Hematopoietic multipotent progenitor cell treated with erythropoietin and hydrocortisone succinate and interleukin-3 and kit ligand, for 6 days (in vitro differentiated cells): ENCODE results near the gene FABP2.
"Not testable (repeated sequence)": the region's sequence is repeated elsewhere in the genome, so short reads cannot be mapped to it uniquely, and the experiment has no call there.

Source experiments
- DNase-seq: peaks from one replicate; pipeline ENCODE4 v3.0.0-alpha.2; 2015

The FABP2 gene

DNA sequence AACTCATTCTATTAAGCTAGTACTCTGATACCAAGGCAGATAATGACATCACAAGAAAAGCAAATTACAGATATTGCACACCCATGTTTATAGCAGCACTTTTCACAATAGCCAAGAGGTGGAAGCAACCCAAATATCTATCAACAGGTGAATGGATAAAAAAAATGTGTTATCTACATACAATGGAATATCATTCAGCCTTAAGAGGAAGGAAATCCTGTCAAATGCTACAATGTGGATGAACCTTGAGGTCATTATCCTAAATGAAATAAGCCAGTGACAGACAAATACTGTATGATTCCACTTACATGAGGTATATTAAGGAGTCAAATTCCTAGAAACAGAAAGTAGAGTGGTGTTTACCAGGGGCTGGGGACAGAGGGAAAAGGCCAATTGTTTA, 14.3 kb downstream of the FABP2 start:
- DNase-seq, result no peak

DNA sequence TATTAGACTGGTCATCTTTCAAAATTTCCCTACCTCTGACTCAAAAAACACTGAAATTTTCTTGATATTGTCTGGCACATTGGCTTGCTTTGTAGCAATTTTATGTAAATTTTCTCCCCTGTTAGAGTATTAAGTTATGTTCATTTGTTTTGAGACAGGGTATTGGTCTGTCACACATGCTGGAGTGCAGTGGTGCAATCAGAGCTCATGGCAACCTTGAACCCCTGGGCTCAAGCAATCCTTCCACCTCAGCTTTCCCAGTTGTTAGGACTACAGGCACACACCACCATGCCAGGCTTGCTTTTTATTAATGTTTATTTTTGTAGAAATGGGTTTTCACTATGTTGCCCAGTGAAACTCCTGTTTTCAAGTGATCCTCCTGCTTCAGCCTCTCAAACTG, 17.5 kb downstream of the FABP2 start:
- DNase-seq, result no peak

GRCh38 chr4:119303587-119304305, 18.2 kb downstream of the FABP2 start:
- DNase-seq, result no peak

DNA sequence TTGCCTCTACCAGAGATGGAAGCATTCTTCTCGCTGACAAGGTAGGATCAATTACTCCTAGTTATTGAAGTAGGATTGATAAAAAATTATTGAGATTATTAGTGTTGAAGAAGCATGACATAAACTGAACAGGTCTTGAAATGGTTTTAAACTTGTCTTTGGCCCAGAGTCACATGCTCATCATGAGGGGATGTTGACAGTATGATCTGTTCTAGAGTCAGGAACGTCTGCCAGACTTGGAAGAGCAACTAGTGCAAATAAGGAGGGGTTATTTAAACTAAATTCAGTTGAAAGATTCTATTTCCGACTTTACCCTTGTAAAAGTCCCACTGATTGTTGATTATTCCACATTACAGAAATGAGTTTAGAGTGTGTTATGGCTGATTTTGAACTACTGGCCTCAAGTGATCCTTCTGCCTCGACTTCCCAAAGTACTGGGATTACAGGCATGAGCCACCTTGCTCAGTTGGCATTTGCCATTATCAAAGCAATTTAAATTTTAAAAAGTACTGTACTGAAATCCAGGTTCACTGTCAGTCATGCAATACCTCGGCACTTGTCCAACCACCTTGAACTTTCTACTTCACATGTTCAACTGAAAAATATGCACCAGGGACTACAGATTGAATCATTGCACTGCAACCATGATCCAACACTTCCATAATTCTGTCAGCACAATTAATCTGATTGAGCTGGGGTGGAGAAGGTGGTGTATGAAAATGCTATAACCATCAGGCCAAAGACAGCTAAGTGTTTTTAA, 19.7 kb downstream of the FABP2 start:
- DNase-seq, result no peak

DNA sequence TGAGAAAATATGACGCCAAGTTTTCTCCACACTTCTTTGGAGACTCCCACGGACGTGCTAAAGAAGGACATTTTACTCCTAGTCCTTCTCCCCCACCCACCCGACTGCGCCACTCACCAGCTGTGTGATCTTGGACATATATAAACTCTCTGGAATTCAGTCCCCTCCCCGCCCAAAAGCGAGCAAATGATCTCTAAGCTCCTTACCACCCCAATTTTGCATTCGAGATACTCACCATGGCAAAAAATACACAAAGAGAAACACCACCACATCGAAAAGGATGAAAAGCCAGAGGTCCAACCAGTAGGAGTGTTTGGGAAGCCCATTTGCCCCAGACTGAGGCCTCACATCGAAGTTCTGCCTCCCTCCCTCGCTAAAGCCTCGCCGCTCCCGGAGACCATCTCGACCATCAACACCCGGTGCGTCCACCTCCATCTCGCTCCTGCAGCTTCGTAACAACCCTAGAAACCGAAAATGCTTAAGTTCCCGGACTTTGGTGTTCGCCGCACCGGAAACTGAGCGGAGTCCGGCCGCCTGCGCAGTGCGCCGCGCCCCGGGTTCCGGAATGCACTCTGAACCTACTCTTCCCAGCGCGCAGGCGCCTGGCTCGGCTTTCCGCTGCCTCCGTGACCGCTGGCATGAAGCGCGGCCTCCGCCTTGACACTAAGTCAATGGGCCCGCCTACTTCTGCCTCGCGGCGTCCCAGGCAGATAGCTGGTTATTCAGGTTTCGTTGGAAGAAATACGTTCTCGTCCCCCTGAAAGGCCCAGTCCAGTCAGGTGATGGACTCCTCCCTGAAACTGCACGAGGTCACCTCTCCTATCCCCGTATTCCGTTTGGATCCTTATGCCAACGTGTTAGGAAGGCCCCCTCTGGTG, 21.6 kb downstream of the FABP2 start:
- peak; percentile 96 for DNase-seq

- DNase-seq, result peak; percentile 55
Observed at GRCh38 chr4:119299741-119300100, 22.2 kb downstream of the FABP2 start.

GRCh38 chr4:119299260-119299671, 22.7 kb downstream of the FABP2 start:
- DNase-seq, result peak; percentile 36

- no peak for DNase-seq
Observed at GRCh38 chr4:119297795-119298194, 24.1 kb downstream of the FABP2 start.

DNA sequence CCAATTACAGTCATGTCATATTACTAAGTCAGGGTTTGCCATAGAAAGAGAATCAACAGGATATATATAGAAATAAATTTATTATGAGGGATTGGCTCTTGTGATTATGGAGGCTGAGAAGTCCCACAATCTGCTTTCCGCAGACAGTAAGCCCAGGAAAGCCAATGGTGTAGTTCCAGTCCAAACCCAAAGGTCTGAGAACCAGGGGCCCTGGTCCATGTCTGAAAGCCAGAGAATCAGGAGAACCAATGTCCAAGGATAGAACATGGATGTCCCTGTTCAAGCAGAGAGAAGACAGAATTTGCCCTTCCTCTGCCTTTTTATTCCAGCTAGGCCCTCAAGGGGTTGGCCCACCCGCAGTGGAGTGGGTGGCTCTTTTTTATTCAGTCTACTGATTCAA, 25.6 kb downstream of the FABP2 start:
- DNase-seq, result no peak

GRCh38 chr4:119290598-119290997, 31.3 kb downstream of the FABP2 start:
- no peak for DNase-seq

DNA sequence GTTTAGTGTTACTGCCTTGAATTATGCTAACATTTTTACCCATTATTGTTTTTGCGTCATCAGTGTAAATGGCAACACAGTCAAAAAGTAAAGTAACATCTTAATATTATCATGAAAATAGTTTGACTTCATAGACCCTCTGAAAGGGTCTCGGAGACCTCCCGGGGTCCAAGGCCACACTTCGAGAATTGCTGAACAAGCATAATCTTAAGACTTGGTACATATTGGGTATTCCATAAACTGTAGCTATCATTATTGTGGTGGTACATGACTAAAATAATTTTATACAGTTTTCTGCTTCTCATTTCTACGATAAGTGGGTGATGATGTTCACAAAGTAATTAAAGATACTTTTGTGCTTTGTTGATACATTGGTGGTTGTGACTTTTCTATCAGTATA, 32.6 kb downstream of the FABP2 start:
- no peak for DNase-seq

DNA sequence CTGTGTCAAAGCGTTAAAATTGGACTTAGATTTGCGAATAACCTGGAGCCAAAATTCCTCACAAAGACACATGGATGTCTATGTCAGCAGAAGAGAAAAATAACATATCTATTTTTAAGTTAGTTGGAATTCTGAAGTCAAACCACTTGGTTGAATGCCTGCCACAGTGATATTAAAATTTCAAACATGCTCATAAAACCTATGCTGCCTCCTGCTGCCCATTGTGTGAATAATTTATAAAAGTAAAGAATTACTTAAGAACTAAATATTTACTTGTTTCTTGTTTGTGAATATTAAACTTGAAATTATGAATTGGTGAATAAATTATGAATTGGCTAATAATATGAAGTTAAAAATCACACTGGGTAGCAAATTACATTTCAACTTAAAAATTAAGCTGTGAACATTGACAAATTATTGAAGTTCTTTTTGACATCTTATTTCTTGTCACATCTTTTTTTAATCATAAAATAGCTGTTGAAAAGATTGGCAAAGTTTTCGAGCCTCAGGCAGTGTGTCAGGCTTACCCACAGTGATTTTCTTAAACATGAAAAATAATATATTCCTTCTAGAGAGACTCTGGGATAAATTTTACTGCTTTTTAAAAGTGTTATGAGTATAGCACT, 35.4 kb downstream of the FABP2 start:
- peak; percentile 81 for DNase-seq

- DNase-seq, result peak; percentile 21
Observed at GRCh38 chr4:119284876-119285780, 36.8 kb downstream of the FABP2 start.

DNA sequence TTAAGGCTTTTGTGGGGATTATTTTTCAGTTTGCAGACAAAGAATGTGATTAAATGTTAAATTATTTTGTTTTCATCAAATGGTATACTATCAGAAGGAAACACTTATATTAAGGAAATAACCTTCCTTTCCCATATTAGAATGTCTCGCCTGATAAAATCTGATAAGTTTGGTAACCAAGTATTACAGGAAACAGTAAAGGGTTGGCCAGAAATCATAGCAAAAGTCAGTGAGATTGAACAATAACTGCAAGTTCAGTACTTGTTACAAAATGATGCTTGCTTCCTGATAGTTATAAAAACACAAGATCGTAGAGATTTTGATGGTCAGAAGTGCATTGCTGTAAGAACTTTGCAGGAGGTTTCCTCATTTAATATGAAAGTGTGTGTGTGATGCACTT, 40.5 kb downstream of the FABP2 start:
- DNase-seq, result peak; percentile 57

DNA sequence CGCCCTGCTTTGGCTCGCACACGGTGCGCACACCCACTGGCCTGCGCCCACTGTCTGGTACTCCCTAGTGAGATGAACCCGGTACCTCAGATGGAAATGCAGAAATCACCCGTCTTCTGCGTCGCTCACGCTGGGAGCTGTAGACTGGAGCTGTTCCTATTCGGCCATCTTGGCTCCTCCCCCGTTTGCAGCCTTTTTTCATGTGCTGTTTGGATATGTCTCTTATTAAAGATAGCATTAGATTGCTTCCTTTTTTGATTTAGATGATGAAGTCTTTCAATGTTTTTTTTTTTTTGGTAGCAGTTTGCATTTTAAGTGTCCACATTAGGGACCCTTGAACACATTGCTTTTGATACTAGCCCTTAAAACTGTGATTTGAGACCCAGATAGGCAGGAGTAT, 42.0 kb downstream of the FABP2 start:
- DNase-seq, result not testable (repeated sequence)

- not testable (repeated sequence) for DNase-seq
Observed at GRCh38 chr4:119279541-119279940, 42.4 kb downstream of the FABP2 start.

DNA sequence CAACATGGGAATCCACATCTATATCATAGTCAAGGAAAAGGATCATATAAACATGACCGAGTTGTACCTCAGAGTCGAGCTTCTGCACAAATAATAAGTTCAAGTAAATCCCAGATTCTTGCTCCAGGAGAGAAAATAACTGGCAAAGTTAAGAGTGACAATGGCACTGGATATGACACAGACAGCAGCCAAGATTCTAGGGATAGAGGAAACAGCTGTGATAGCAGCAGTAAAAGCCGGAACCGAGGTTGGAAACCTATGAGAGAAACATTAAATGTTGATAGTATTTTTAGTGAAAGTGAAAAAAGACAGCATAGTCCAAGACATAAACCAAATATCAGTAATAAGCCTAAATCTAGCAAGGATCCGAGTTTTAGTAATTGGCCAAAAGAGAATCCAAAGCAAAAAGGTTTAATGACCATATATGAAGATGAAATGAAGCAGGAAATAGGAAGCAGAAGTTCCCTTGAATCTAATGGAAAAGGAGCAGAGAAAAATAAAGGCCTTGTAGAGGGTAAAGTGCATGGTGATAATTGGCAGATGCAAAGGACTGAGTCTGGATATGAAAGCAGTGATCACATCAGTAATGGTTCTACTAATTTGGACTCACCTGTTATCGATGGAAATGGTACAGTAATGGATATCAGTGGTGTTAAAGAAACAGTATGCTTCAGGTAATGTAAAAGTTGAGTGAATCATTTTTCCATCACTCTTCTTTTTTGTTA, 50.4 kb downstream of the FABP2 start:
- no peak for DNase-seq

GRCh38 chr4:119268466-119268865, 53.5 kb downstream of the FABP2 start:
- DNase-seq, result no peak
